Tibial nerve (tissue), 4 donors: Measurements from ENCODE around the gene LIAS. TPM values are rescaled to one million over a fixed set of nuclear protein-coding genes. Genes with fewer than 3 reads are reported as not detected.

Experiments used
- DNase-seq, 2 donors: peaks; one replicate each; pipeline ENCODE4 v3.0.0-alpha.2; 2019; ENCODE audit warnings: low spot score in 2 of 2
- H3K27ac ChIP-seq, 4 donors: fragments of 200-600 bp; sonication (generic) in 3 of 4; one replicate each; pipeline ENCODE4 v1.5.1; 2017 to 2019; ENCODE audit warnings: mild to moderate bottlenecking in 1 of 4
- H3K27me3 ChIP-seq, 2 donors: fragments of 200-600 bp; sonication (generic) in 1 of 2; one replicate each; pipeline versions ENCODE4 v1.5.1 to v1.6.0; 2017 to 2019
- H3K36me3 ChIP-seq, 3 donors: fragments of 200-600 bp; sonication (generic); one replicate each; pipeline ENCODE4 v1.5.1; 2018 to 2019
- H3K4me1 ChIP-seq, 4 donors: fragments of 200-600 bp; sonication (generic) in 3 of 4; one replicate each; pipeline ENCODE4 v1.5.1; 2017 to 2019
- H3K4me3 ChIP-seq, 4 donors: fragments of 200-600 bp; sonication (generic) in 3 of 4; one replicate each; pipeline ENCODE4 v1.5.1; 2017 to 2019; ENCODE audit warnings: mild to moderate bottlenecking in 1 of 4, moderate library complexity in 1 of 4
- H3K9me3 ChIP-seq, 4 donors: fragments of 200-600 bp; sonication (generic) in 3 of 4; one replicate each; pipeline ENCODE4 v1.5.1; 2017 to 2019
- EP300 ChIP-seq, 2 donors: sonication (generic); formaldehyde crosslinking; IDR thresholded peaks; one replicate each; pipeline ENCODE4 v1.6.1; 2017; ENCODE audit warnings: antibody characterized with exemption in 2 of 2, mild to moderate bottlenecking in 1 of 2
- POLR2A ChIP-seq, 2 donors: fragments of 450-650 bp; IDR thresholded peaks; one replicate each; pipeline ENCODE4 v1.6.1; 2017; ENCODE audit warnings: antibody characterized with exemption in 2 of 2, mild to moderate bottlenecking in 2 of 2, moderate library complexity in 2 of 2
- WGBS, 2 donors: methylation state at CpG; one replicate each; pipeline ENCODE4 v1.1.5; 2018; 5-methylcytosine and 5-hydroxymethylcytosine counted together
- total RNA-seq, 4 donors: library from RNA; depleted of rRNA; stranded (reverse); fragments of >200 nt; gene quantifications; one replicate each; pipeline ENCODE4 v1.1.0, GENCODE V29; 2016
- TF ChIP-seq, protein P1 (sequence below), 5 experiments: fragments of 200-600 bp in 3 of 5; fragments of 450-650 bp in 2 of 5; sonication (generic) in 3 of 5; IDR thresholded peaks; one replicate each; pipeline ENCODE4 v1.5.1; 2016 to 2019; ENCODE audit warnings: antibody characterized with exemption in 5 of 5, mild to moderate bottlenecking in 3 of 5, moderate library complexity in 2 of 5

LIAS gene
- total RNA-seq, 4 donors from 2014 or later = 9.3 to 11.2 (median 11.0) TPM

DNA sequence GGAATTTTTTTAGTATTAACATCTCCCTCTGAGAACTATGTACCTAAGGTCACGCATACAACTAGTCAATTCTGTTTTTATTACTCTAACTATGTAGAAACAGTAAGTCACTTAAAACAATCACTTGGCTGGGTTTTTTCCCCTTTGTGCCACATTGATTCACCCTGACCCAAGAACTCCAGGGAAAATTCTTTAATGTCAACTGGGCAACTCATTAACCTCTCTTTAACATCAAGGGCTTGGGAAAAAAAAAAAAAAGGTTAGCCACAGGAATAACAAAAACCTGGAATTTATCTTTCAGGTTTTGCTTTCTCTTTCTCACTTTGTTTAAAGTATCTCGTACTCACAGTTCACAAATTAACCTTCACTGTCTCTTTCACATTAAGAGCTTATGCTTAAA lies 8.2 kb upstream of the LIAS start:
- Histone ChIP-seq H3K4me3 (no peak overlapping the region), H3K27ac (no peak overlapping the region), H3K27me3 (no peaks in the 10 kb centered on the region), H3K4me1 (peaks cover 0 to 18% (median 2%) of the 10 kb centered on the region in 4 donors), H3K36me3 (peaks cover 5 to 71% (median 18%) of the 10 kb centered on the region in 3 donors), H3K9me3 (no peaks in the 10 kb centered on the region)
- DNase-seq = no peak
- TF ChIP-seq, protein P1, sequence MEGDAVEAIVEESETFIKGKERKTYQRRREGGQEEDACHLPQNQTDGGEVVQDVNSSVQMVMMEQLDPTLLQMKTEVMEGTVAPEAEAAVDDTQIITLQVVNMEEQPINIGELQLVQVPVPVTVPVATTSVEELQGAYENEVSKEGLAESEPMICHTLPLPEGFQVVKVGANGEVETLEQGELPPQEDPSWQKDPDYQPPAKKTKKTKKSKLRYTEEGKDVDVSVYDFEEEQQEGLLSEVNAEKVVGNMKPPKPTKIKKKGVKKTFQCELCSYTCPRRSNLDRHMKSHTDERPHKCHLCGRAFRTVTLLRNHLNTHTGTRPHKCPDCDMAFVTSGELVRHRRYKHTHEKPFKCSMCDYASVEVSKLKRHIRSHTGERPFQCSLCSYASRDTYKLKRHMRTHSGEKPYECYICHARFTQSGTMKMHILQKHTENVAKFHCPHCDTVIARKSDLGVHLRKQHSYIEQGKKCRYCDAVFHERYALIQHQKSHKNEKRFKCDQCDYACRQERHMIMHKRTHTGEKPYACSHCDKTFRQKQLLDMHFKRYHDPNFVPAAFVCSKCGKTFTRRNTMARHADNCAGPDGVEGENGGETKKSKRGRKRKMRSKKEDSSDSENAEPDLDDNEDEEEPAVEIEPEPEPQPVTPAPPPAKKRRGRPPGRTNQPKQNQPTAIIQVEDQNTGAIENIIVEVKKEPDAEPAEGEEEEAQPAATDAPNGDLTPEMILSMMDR (IDR thresholded peaks at IDR 0.05) = no peak
- TF ChIP-seq POLR2A (IDR thresholded peaks at IDR 0.05) = no peak
- no peak for TF ChIP-seq EP300 (IDR thresholded peaks at IDR 0.05)
- WGBS, 2 donors = 70 to 89% methylated on average over 2 of the region's 2 CpGs

DNA sequence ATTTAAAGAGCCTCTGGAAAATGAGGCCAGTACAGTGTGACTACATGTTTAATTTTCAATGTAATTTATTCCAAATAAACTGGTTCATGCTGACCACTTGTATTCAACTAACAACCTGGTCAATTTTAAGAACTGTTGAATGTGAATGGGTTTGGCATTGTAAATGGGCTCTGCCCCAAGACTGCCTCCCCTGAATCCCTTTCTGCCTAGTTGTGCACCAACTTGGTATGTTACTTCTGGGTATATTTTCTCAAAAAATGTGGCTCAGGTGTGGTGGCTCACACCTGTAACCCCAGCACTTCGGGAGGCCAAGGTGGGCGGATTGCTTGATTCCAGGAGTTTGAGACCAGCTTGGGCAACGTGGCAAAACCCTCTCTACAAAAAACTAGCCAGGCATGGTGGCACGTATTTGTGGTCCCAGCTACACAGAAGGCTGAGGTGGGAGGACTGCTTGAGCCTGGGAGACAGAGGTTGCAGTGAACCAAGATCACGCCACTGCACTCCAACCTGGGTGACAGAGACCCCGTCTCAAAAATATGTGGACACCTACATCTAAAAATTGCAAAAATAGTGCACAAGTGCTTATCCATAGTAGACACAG lies 7.3 kb upstream of the LIAS start:
- peaks cover 0 to 27% (median 4%) of the 10 kb centered on the region in 4 donors for H3K4me1 ChIP-seq
- 84 to 98% methylated on average over 6 of the region's 6 CpGs for WGBS, 2 donors
- H3K36me3 ChIP-seq = peaks cover 5 to 81% (median 20%) of the 10 kb centered on the region in 3 donors
- no peaks in the 10 kb centered on the region for H3K27me3 ChIP-seq
- DNase-seq = no peak
- no peaks in the 10 kb centered on the region for H3K9me3 ChIP-seq
- no peak overlapping the region for H3K27ac ChIP-seq
- TF ChIP-seq, protein P1 (IDR thresholded peaks at IDR 0.05) = no peak
- TF ChIP-seq EP300 (IDR thresholded peaks at IDR 0.05) (no peak), POLR2A (IDR thresholded peaks at IDR 0.05) (no peak)
- no peak overlapping the region for H3K4me3 ChIP-seq

DNA sequence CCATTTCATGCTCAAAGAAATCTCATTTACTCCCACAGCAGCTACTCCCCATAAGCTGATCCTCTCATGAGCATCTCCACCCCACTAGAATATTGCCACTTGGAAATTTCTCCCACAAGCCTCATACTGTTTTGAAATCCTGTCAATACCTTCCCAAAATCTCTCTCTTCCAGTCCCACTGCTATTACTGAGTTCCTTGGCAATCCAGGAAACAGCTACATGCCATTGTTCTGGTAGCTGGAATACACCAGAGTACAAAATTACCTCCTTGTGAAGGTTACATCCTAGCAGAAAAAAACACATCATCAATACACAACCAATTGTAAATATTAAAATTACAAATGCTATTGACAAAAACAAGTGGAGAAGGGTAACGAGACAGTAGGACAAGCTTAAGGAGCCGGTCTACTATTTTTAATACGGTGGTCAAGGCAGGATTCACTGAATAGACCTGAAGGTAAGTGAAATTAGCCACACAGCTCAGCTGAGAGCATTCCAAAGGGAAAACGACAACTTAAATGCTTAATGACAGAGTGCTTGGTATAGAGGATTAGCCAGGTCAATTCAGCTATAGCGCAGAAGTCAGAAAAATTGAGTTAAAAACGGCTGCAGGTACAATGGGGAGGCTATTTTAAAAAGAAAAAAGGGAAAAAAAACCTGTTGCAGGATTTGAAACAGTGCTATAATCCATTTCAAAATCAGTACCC lies 6.5 kb upstream of the LIAS start:
- TF ChIP-seq, protein P1 (IDR thresholded peaks at IDR 0.05) = no peak
- TF ChIP-seq POLR2A (IDR thresholded peaks at IDR 0.05) = no peak
- Histone ChIP-seq H3K36me3 (peaks cover 10 to 87% (median 20%) of the 10 kb centered on the region in 3 donors), H3K9me3 (no peaks in the 10 kb centered on the region), H3K4me1 (peaks cover 4 to 28% (median 9%) of the 10 kb centered on the region in 4 donors), H3K27me3 (no peaks in the 10 kb centered on the region), H3K27ac (no peak overlapping the region), H3K4me3 (no peak overlapping the region)
- DNase-seq = no peak
- 86% methylated on average over 6 of the region's 6 CpGs for WGBS, 2 donors

DNA sequence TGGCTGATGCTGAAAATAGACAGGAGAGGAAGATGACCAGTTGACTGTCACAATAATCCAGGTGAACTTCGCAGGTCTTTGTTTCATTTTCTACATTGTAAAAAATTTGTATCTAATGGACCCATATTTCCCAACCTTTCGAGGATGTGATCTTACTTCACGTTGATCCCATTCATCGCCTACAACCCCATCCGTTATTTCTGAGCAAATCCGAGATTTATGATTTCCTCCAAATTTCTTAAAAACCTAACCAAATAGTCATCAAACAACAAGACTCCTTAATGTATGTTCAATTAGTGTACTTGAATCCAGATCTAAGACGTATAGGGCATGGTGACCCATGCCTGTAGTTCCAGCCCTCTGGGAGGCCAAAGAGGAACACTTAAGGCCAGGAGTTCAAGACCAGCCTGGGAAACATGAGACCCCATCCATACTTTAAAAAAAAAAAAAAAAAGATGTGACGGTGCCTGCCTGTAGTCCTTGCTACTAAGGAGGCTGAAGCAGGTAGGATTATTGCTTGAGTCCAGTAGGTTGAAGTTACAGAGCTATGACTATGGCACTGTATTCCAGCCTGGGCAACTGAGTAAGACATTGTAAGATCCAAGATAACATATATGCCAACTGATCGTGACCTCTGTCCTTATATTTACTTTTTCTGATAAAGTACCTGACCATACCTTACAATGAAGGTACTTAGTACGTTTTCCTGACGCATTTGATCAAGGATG lies 5.8 kb upstream of the LIAS start:
- no peak overlapping the region for H3K4me3 ChIP-seq
- DNase-seq = no peak
- peaks cover 4 to 33% (median 14%) of the 10 kb centered on the region in 4 donors for H3K4me1 ChIP-seq
- WGBS, 2 donors = 82 to 88% methylated on average over 11 of the region's 11 CpGs
- TF ChIP-seq EP300 (IDR thresholded peaks at IDR 0.05) (no peak), POLR2A (IDR thresholded peaks at IDR 0.05) (no peak)
- TF ChIP-seq, protein P1 (IDR thresholded peaks at IDR 0.05) = no peak
- peaks cover 10 to 87% (median 20%) of the 10 kb centered on the region in 3 donors for H3K36me3 ChIP-seq
- no peaks in the 10 kb centered on the region for H3K9me3 ChIP-seq
- H3K27me3 ChIP-seq = no peaks in the 10 kb centered on the region
- no peak overlapping the region for H3K27ac ChIP-seq

DNA sequence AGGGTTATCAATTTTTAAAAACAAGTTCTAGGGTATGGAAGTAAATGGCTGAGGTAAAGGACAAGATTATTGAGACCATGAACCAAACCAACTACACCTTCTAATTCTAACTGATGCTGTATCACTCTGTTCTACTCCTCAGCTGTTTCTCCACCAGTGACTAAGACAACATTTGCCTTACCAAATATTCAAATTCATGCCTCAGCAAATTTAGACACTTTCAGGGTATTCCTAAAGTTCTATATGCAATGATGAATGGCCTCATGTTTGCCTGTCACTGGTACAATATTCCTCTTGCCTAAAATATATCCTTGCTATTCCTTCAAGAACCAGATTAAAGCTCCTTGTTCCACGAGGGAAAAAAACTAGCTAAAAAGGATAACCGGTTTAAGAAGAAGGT lies 5.1 kb upstream of the LIAS start:
- Histone ChIP-seq H3K27ac (no peak overlapping the region), H3K4me3 (no peak overlapping the region), H3K36me3 (peaks cover 10 to 82% (median 20%) of the 10 kb centered on the region in 3 donors), H3K9me3 (no peaks in the 10 kb centered on the region), H3K4me1 (peaks cover 4 to 34% (median 14%) of the 10 kb centered on the region in 4 donors), H3K27me3 (no peaks in the 10 kb centered on the region)
- TF ChIP-seq POLR2A (IDR thresholded peaks at IDR 0.05) = no peak
- TF ChIP-seq EP300 (IDR thresholded peaks at IDR 0.05) = no peak
- TF ChIP-seq, protein P1 (IDR thresholded peaks at IDR 0.05) = no peak
- DNase-seq = no peak
- 54 to 78% methylated on average over 2 of the region's 2 CpGs for WGBS, 2 donors
